Fibroblast of skin of left biceps (primary cell): ENCODE measurements around the gene PRKCE.

ENCODE experiments used
- DNase-seq, 2 experiments: peaks; one replicate each; pipeline ENCODE4 v3.0.0-alpha.2; 2013; ENCODE audit warnings: low read depth in 2 of 2

Gene PRKCE

DNA sequence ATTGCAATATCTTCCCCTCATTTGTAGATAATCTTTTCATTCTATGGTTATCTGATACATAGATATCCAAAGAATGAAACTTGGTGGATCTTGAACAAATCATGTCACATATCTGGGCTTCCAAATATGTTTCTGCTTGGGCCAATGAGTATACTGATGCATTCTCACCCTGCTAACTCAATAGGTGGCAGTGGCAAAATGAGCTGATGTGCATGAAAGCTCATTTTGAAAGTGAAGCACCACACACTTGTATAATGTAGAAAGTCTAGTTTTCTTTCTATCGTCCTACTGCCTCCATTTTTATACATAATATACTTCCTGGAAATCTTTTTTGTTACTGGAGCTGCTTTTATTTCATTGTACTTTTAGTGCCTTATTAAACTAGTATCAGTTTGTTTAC, 208.2 kb downstream of the PRKCE start:
- no peak for DNase-seq

- DNase-seq = no peak
These were observed 209.0 kb downstream of the PRKCE start for GRCh38 chr2:45860136-45861121.

DNA sequence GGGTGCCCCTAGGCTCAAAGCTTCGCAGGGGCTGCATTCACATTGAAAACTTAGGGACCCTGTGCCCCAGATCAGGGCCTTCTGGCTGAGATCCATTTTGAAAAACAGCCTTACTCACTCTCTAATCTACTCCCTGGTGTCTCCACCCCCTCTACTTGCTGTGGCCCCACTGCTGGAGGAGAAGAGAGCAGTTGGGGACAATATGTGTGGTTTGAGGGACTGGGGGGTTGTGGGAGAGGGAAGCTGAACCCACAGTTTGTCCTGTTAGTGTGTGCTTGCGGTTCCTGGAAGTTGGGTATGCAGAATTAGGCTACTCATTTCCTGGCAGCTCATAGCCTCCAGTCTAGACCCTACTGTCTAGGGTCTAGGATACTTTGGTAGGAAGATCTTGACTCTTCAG, 211.4 kb downstream of the PRKCE start:
- DNase-seq = no peak

DNA sequence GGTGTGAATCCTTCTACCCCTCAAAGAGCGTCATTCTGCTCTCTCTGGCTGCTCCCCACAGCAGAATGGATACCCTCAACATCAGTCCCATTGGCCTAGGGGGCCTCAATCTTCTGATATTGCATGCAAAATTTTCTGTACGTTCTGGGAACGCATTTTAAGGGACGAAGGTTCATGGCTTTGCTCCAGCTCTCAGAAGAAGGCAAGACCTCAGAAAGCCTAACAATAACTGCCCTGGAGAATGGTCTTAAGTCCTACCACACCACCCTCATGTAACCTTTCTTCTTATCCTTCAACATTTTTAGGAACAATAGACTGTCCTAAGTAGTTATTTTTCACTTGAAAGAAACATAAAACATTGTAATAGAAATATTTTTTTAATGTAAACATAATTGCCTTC, 212.6 kb downstream of the PRKCE start:
- no peak for DNase-seq

GRCh38 chr2:45867349-45867748, 215.9 kb downstream of the PRKCE start:
- no peak for DNase-seq

- no peak for DNase-seq
These were observed 216.3 kb downstream of the PRKCE start for GRCh38 chr2:45867800-45868199.

- no peak for DNase-seq
These were observed 217.7 kb downstream of the PRKCE start for GRCh38 chr2:45869165-45869501.

DNA sequence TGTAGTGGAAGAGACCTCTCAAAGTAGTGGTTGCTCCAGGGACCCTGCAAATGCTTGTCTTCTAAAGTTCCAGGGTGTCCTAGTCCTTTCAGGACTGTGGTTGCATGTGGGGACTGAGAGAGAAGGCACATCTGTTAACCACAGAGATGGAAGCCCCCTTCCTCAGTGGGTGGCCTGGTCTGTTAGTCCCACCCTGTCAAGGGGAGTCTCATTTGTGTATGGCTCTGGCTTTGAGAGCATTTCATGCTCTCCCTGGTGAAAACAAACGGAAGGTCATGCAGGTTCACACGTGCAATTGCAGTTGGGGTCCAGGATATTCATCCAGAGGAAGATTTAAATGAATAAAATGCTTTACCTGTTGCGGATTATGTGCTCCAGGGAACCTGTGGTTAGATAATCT, 219.6 kb downstream of the PRKCE start:
- DNase-seq = no peak

- no peak for DNase-seq
These were observed 220.1 kb downstream of the PRKCE start for GRCh38 chr2:45871541-45871940.

DNA sequence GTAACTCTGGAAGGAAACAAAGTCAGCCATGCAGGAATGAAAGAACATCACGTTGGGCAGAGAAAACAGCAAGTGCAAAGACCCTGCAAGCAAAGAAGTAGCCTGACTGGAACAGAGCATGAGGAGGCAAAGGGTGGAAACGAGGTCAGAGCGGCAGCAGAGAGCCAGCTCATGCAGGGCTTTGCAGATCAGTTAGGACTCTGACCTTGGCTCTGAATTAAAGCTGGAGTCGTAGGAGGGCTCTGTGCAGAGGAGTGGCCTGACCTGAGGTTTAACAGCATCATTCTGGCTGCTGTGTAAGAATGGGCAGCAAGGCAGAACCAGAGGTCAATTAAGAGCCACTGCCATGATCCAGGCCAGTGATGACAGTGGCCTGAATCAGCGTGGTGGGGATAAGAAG, 220.7 kb downstream of the PRKCE start:
- DNase-seq = no peak

- DNase-seq = no peak
These were observed 222.9 kb downstream of the PRKCE start for GRCh38 chr2:45874344-45874743.

DNA sequence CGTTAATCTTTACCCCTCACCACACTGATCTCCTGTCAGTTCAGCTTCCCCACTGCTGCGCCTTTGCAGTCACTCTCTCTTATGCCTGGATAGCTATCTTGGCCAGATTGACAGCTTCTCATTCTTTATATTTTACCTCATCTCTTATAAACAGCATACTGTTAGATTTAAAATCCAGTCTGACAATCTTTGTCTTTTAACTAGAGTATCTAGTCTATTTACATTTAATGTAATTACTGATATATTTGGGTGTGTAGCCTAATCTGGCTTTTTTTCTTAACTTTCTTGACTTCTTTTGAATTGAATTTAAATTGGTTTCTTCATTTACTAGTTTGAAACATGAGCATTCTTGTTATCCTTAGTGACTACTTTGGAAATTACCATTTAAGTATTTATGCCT, 225.1 kb downstream of the PRKCE start:
- DNase-seq = no peak

- DNase-seq = no peak
These were observed 227.9 kb downstream of the PRKCE start for GRCh38 chr2:45879406-45879805.

DNA sequence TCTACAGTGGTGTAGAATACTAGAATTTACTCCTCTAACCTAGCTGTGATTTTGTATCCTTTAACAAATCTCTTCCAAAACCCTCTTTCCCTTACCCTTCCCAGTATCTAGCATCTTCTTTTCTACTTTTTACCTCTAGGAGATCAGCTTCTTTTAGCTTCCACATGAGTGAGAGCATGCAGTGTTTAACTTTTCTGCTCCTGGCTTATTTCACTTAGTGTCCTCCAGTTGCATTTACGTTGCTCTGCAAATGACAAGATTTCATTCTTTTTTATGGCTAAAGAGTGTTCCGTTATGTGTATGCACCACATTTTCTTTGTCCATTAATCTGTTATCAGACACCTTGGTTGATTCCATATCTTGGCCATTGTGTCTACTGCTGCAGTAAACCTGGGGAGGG, 228.5 kb downstream of the PRKCE start:
- DNase-seq = no peak

GRCh38 chr2:45881970-45882581, 230.6 kb downstream of the PRKCE start:
- DNase-seq = no peak

- peak; percentile 57 to 64 for DNase-seq
These were observed 231.5 kb downstream of the PRKCE start for GRCh38 chr2:45882707-45883602.

DNA sequence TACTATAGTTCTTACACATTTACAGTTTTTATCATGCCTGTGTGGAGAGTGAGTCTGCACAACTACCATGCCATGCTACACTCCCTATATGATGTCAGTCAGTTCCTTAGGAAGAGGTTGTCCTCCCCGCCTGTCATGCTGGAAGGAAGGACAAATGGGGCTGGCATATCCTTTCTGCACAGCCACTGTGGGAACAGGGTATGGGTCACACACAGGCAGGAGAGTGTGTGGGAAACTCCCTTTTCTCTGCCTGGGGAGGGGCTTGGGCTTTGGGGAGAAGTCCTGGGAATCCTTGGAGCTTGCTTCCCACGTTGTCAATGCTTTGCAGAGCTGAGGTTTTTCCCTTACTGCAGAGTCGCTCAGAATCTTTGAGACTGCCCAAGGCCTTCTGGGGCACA, 232.1 kb downstream of the PRKCE start:
- no peak for DNase-seq

DNA sequence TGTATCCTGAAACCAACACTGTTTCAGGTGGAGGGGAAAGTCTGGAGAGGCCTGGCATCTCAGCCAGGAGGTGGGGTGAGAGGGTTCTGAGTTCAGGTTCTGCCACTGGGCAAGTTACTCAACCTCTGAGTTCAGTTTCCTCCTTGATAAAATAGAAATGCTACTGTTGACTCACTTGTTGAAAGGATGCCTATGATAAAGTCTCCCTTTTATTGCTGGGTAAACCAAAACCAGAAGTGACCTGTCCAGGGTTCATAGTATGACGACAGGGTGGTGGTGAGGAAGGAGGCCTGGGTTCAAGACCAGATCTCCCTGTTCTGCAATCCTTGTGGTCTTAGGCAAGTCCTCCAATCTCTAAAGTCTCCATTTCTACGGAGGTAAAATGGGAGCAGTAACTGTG, 232.7 kb downstream of the PRKCE start:
- DNase-seq = no peak

GRCh38 chr2:45885171-45885621, 233.7 kb downstream of the PRKCE start:
- no peak for DNase-seq

GRCh38 chr2:45886171-45886663, 234.7 kb downstream of the PRKCE start:
- DNase-seq = no peak

DNA sequence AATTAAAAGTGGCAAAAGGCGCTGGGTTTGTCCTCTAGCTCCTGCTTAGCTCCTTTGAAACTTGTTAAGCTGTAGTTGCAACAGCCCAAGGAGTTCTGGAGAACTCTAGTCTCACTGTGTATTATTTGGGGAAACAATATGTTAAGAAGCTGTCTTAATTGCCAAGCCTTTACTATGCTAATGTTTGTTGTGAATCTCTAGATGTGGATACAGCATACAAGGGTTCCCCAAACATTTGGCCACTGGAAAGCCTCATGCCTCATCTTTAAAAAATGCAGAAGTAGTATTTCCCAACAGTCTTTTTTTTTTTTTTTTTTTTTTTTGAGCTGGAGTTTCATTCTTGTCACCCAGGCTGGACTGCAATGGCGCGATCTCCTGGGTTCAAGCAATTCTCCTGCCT, 236.7 kb downstream of the PRKCE start:
- DNase-seq = peak in 1 of 2 experiments; percentile 47

DNA sequence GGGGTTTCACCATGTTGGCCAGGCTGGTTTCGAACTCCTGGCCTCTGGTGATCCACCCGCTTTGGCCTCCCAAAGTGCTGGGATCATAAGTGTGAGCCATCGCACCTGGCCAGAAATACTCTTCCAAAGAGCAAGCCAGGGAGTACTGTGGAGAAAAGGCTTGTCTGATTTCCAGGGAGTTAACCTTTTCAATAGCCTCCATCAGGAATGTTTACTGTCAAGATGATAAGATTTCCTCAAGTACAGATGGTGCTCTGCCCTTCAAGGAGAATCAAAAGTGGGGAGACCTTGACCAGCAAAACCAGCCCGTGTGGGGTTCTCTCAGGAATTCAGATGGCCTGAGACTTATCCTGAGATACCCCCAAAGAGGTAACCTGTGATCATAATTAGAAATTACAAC, 237.2 kb downstream of the PRKCE start:
- DNase-seq = no peak
